Smooth muscle cell (in vitro differentiated cells): ENCODE measurements around the gene ECT2. TPM values are rescaled to one million over a fixed set of nuclear protein-coding genes. Genes with fewer than 3 reads are reported as not detected.

Experiments
- DNase-seq: peaks from one replicate; lab custom pipeline; 2025; ENCODE audit not compliant: unreplicated experiment; lab: John Stamatoyannopoulos, UW
- H2AFZ ChIP-seq: fragments of 200-600 bp; sonication (generic); 2 replicates; pipeline ENCODE4 v1.6.0; 2016; ENCODE audit warnings: antibody characterized with exemption, low read depth, mild to moderate bottlenecking
- H3F3A ChIP-seq: fragments of 200-600 bp; sonication (generic); 2 replicates; pipeline ENCODE4 v1.6.0; 2017; ENCODE audit warnings: antibody characterized with exemption, low read depth
- H3K27ac ChIP-seq: fragments of 200-600 bp; sonication (generic); 2 replicates; pipeline ENCODE4 v1.5.1; 2016; ENCODE audit warnings: low read depth, mild to moderate bottlenecking
- H3K27me3 ChIP-seq: fragments of 200-600 bp; sonication (generic); 2 replicates; pipeline ENCODE4 v1.6.1; 2016; ENCODE audit warnings: low read depth, mild to moderate bottlenecking
- H3K36me3 ChIP-seq: fragments of 200-600 bp; sonication (generic); 2 replicates; pipeline ENCODE4 v1.5.1; 2016; ENCODE audit warnings: low read depth
- H3K4me1 ChIP-seq: fragments of 200-600 bp; sonication (generic); 2 replicates; pipeline ENCODE4 v1.5.1; 2016; ENCODE audit warnings: low read depth
- H3K4me2 ChIP-seq: fragments of 200-600 bp; sonication (generic); 2 replicates; pipeline ENCODE4 v1.6.0; 2016; ENCODE audit warnings: mild to moderate bottlenecking
- H3K4me3 ChIP-seq: fragments of 200-600 bp; sonication (generic); 2 replicates; pipeline ENCODE4 v1.5.1; 2016; ENCODE audit warnings: mild to moderate bottlenecking
- H3K79me2 ChIP-seq: fragments of 200-600 bp; sonication (generic); 2 replicates; pipeline ENCODE4 v1.6.0; 2016; ENCODE audit warnings: low read depth, mild to moderate bottlenecking
- H3K9ac ChIP-seq: fragments of 200-600 bp; sonication (generic); 2 replicates; pipeline ENCODE4 v1.6.0; 2016; ENCODE audit warnings: low read depth
- H3K9me3 ChIP-seq: fragments of 200-600 bp; sonication (generic); replicated peaks from 2 replicates; pipeline ENCODE4 v1.5.1; 2016; ENCODE audit warnings: low read depth
- H4K20me1 ChIP-seq: fragments of 200-600 bp; sonication (generic); 2 replicates; pipeline ENCODE4 v1.6.0; 2016; ENCODE audit warnings: low read depth
- CTCF ChIP-seq: fragments of 200-600 bp; sonication (generic); IDR thresholded peaks from 2 replicates; pipeline ENCODE4 v1.5.1; 2017; ENCODE audit warnings: borderline replicate concordance, mild to moderate bottlenecking, antibody characterized with exemption; ENCODE audit not compliant: insufficient read depth, poor library complexity, severe bottlenecking
- WGBS: methylation state at CpG from one replicate; pipeline ENCODE4 v1.1.7; 2016; ENCODE audit warnings: low lambda C conversion rate; 5-methylcytosine and 5-hydroxymethylcytosine counted together
- polyA plus RNA-seq: library from polyadenylated mRNA; unstranded; fragments of >200 nt; fragmentation: Nextera tagmentation; extraction: Ambion mirVana; gene quantifications from 2 replicates; pipeline ENCODE4 v1.2.1, GENCODE V29; 2016
- total RNA-seq: library from RNA; depleted of rRNA; stranded (reverse); fragments of >200 nt; gene quantifications from 2 replicates; pipeline ENCODE4 v1.2.3, GENCODE V29; 2014

The ECT2 gene
- total and polyA plus RNA-seq, 2 experiments from 2014 or later: 10.9 to 32.1 TPM

GRCh38 chr3:172799246-172799645 lies 48.7 kb downstream of the ECT2 start:
- Histone ChIP-seq H4K20me1 (no peaks in the 10 kb centered on the region), H3K9me3 (no peaks in the 10 kb centered on the region), H2AFZ (no peak overlapping the region), H3K36me3 (no peaks in the 10 kb centered on the region), H3K27me3 (no peaks in the 10 kb centered on the region), H3F3A (no peaks in the 10 kb centered on the region), H3K9ac (no peak overlapping the region), H3K4me3 (no peak overlapping the region), H3K27ac (no peak overlapping the region), H3K4me1 (no peaks in the 10 kb centered on the region), H3K4me2 (no peak overlapping the region), H3K79me2 (no peaks in the 10 kb centered on the region)
- DNase-seq: no peak
- 94% methylated on average over 1 of the region's 1 CpG for WGBS
- no peak for TF ChIP-seq CTCF

GRCh38 chr3:172800156-172800555 lies 49.6 kb downstream of the ECT2 start:
- H3K9ac ChIP-seq: no peak overlapping the region
- no peaks in the 10 kb centered on the region for H3K9me3 ChIP-seq
- TF ChIP-seq CTCF: no peak
- DNase-seq: no peak
- no peaks in the 10 kb centered on the region for H3K27me3 ChIP-seq
- no peak overlapping the region for H3K4me2 ChIP-seq
- no peak overlapping the region for H2AFZ ChIP-seq
- no peaks in the 10 kb centered on the region for H3K4me1 ChIP-seq
- H3K4me3 ChIP-seq: no peak overlapping the region
- no peaks in the 10 kb centered on the region for H3K36me3 ChIP-seq
- 98% methylated on average over 2 of the region's 2 CpGs for WGBS
- no peaks in the 10 kb centered on the region for H4K20me1 ChIP-seq
- H3F3A ChIP-seq: no peaks in the 10 kb centered on the region
- H3K27ac ChIP-seq: no peak overlapping the region
- H3K79me2 ChIP-seq: no peaks in the 10 kb centered on the region

GRCh38 chr3:172803489-172803888 lies 53.0 kb downstream of the ECT2 start:
- H3K4me1 ChIP-seq: no peaks in the 10 kb centered on the region
- DNase-seq: no peak
- no peaks in the 10 kb centered on the region for H3F3A ChIP-seq
- H2AFZ ChIP-seq: no peak overlapping the region
- 82% methylated on average over 3 of the region's 3 CpGs for whole genome bisulfite sequencing
- H3K9ac ChIP-seq: no peak overlapping the region
- no peak overlapping the region for H3K4me2 ChIP-seq
- H3K27me3 ChIP-seq: no peaks in the 10 kb centered on the region
- no peaks in the 10 kb centered on the region for H3K9me3 ChIP-seq
- no peak for TF ChIP-seq CTCF
- H4K20me1 ChIP-seq: no peaks in the 10 kb centered on the region
- no peaks in the 10 kb centered on the region for H3K79me2 ChIP-seq
- no peak overlapping the region for H3K27ac ChIP-seq
- H3K36me3 ChIP-seq: peaks cover 5% of the 10 kb centered on the region
- no peak overlapping the region for H3K4me3 ChIP-seq

GRCh38 chr3:172804323-172804722 lies 53.8 kb downstream of the ECT2 start:
- no peaks in the 10 kb centered on the region for H3K27me3 ChIP-seq
- no peak for TF ChIP-seq CTCF
- H3F3A ChIP-seq: no peaks in the 10 kb centered on the region
- no peaks in the 10 kb centered on the region for H3K4me1 ChIP-seq
- no peaks in the 10 kb centered on the region for H4K20me1 ChIP-seq
- H3K9me3 ChIP-seq: no peaks in the 10 kb centered on the region
- no peaks in the 10 kb centered on the region for H3K79me2 ChIP-seq
- no peak overlapping the region for H3K9ac ChIP-seq
- no peak overlapping the region for H3K4me2 ChIP-seq
- no peak overlapping the region for H3K27ac ChIP-seq
- 77% methylated on average over 1 of the region's 1 CpG for WGBS
- no peak overlapping the region for H3K4me3 ChIP-seq
- peaks cover 5% of the 10 kb centered on the region for H3K36me3 ChIP-seq
- no peak for DNase-seq
- H2AFZ ChIP-seq: no peak overlapping the region
